Measurements from ENCODE around the gene AK1.

Gene AK1

GRCh38 chr9:127909839-127910273 lies 32.4 kb upstream of the AK1 start:
- DNase-seq (ENCODE audit: low read depth, low spot score), result no peak

- no peak for DNase-seq (ENCODE audit: low read depth, low spot score)
Measured at GRCh38 chr9:127908660-127908926, 31.1 kb upstream of the AK1 start.

GRCh38 chr9:127907867-127908659 lies 30.6 kb upstream of the AK1 start:
- DNase-seq (ENCODE audit: low read depth, low spot score), result no peak

- DNase-seq (ENCODE audit: low read depth, low spot score), result no peak
Measured at GRCh38 chr9:127905788-127906191, 28.3 kb upstream of the AK1 start.

- DNase-seq (ENCODE audit: low read depth, low spot score), result no peak
Measured at GRCh38 chr9:127905004-127905728, 27.7 kb upstream of the AK1 start.

GRCh38 chr9:127904561-127905003 lies 27.1 kb upstream of the AK1 start:
- DNase-seq (ENCODE audit: low read depth, low spot score), result no peak

- no peak for DNase-seq (ENCODE audit: low read depth, low spot score)
Measured at GRCh38 chr9:127903557-127904475, 26.3 kb upstream of the AK1 start.

GRCh38 chr9:127899128-127899943 lies 21.9 kb upstream of the AK1 start, which contains the start of gene ST6GALNAC6:
Gene ST6GALNAC6 (minus strand): TSS chr9:127899603. CDS start chr9:127897981, 1,622 bp downstream.
- peak; percentile 92 for DNase-seq (ENCODE audit: low read depth, low spot score)

- DNase-seq (ENCODE audit: low read depth, low spot score), result peak; percentile 75
Measured at GRCh38 chr9:127898433-127899127, 21.1 kb upstream of the AK1 start.

GRCh38 chr9:127897193-127897692 lies 19.8 kb upstream of the AK1 start:
- DNase-seq (ENCODE audit: low read depth, low spot score), result peak; percentile 74

- DNase-seq (ENCODE audit: low read depth, low spot score), result no peak
Measured at GRCh38 chr9:127896395-127897192, 19.1 kb upstream of the AK1 start.

GRCh38 chr9:127895811-127896210 lies 18.3 kb upstream of the AK1 start:
- DNase-seq (ENCODE audit: low read depth, low spot score), result no peak

GRCh38 chr9:127893392-127893791 lies 15.9 kb upstream of the AK1 start:
- DNase-seq (ENCODE audit: low read depth, low spot score), result no peak

- DNase-seq (ENCODE audit: low read depth, low spot score), result no peak
Measured at GRCh38 chr9:127892831-127893230, 15.4 kb upstream of the AK1 start.

GRCh38 chr9:127890053-127890452 lies 12.6 kb upstream of the AK1 start:
- no peak for DNase-seq (ENCODE audit: low read depth, low spot score)

GRCh38 chr9:127887792-127888191 lies 10.3 kb upstream of the AK1 start:
- no peak for DNase-seq (ENCODE audit: low read depth, low spot score)

GRCh38 chr9:127886401-127886972 lies 9.0 kb upstream of the AK1 start:
- DNase-seq (ENCODE audit: low read depth, low spot score), result no peak

- no peak for DNase-seq (ENCODE audit: low read depth, low spot score)
Measured at GRCh38 chr9:127885508-127886281, 8.2 kb upstream of the AK1 start.
